ENCODE measurements around the gene RTF1. TPM values are rescaled to one million over a fixed set of nuclear protein-coding genes. Genes with fewer than 3 reads are reported as not detected.

RTF1 gene
- polyA plus RNA-seq, 1 of the 3 experiments (the other 2 are of a cell fraction): 27.8 TPM

GRCh38 chr15:41482110-41482877 is 65.4 kb downstream of the RTF1 start (continued):
- TF ChIP-seq TEAD4 (IDR thresholded peaks at IDR 0.05; ENCODE audit: borderline replicate concordance, insufficient read depth): no peak
- TF ChIP-seq FOXM1 (IDR thresholded peaks at IDR 0.05; ENCODE audit: low read depth): no peak
- TF ChIP-seq MEF2A (IDR thresholded peaks at IDR 0.05; ENCODE audit: borderline replicate concordance, low read depth): no peak
- TF ChIP-seq TCF12 (IDR thresholded peaks at IDR 0.05): no peak
- no peak for TF ChIP-seq RXRA (IDR thresholded peaks at IDR 0.05; ENCODE audit: borderline replicate concordance, low read depth)
- no peak for TF ChIP-seq NRF1 (IDR thresholded peaks at IDR 0.05; ENCODE audit: low read depth, low read length)
- TF ChIP-seq YY1 (IDR thresholded peaks at IDR 0.05; ENCODE audit: low read depth): no peak

GRCh38 chr15:41483115-41483514 is 66.2 kb downstream of the RTF1 start:
- CTCF ChIA-PET: interaction anchor here (0.9 to 5.2 kb wide), 3 partner anchors 17 to 24 kb away, joined by 3 to 30 read pairs (median 7); no protein-coding TSS in a partner anchor
- H3K27ac ChIP-seq (ENCODE audit: low read depth in 2 of 2, low read length in 1 of 2): no peak overlapping the region
- H3F3A ChIP-seq (replicated peaks; ENCODE audit: insufficient read depth): no peaks in the 10 kb centered on the region
- POLR2A ChIA-PET: no interaction called here
- H3K4me1 ChIP-seq (ENCODE audit: control insufficient read depth in 1 of 2, insufficient read depth in 2 of 2, low read depth in 1 of 2, low read length in 1 of 2): no peaks in the 10 kb centered on the region
- no peak overlapping the region for H3K4me2 ChIP-seq
- DNase-seq: no peak
- peaks cover 27 to 42% of the 10 kb centered on the region in 2 experiments for H3K36me3 ChIP-seq (replicated peaks in 1 of 2; ENCODE audit: control insufficient read depth in 1 of 2, insufficient read depth in 2 of 2, low read length in 1 of 2)
- H3K9ac ChIP-seq: no peak overlapping the region
- H3K9me2 ChIP-seq: no peaks in the 10 kb centered on the region
- no peaks in the 10 kb centered on the region for H4K20me1 ChIP-seq (ENCODE audit: insufficient read depth)
- no peak overlapping the region for H3K4me3 ChIP-seq (ENCODE audit: low read depth in 2 of 2, low read length in 1 of 2)
- no peak for TF ChIP-seq FOXJ3 (CRISPR knock-in tag; IDR thresholded peaks at IDR 0.05)
- no peak for TF ChIP-seq RCOR1 (IDR thresholded peaks at IDR 0.05; ENCODE audit: low read length)
- no peak for TF ChIP-seq YY1 (IDR thresholded peaks at IDR 0.05; ENCODE audit: low read depth)
- TF ChIP-seq RXRA (IDR thresholded peaks at IDR 0.05; ENCODE audit: borderline replicate concordance, low read depth): no peak
- TF ChIP-seq RAD21 (IDR thresholded peaks at IDR 0.05; ENCODE audit: low read length): no peak
- TF ChIP-seq ELF1 (IDR thresholded peaks at IDR 0.05): no peak
- no peak for TF ChIP-seq CHD2 (IDR thresholded peaks at IDR 0.05; ENCODE audit: low read length, partially characterized antibody)
- no peak for TF ChIP-seq GATA2 (CRISPR knock-in tag; IDR thresholded peaks at IDR 0.05)
- no peak for TF ChIP-seq CTCF (IDR thresholded peaks at IDR 0.05)
- no peak for TF ChIP-seq ZBTB33 (IDR thresholded peaks at IDR 0.05; ENCODE audit: borderline replicate concordance, low read depth)
- no peak for TF ChIP-seq MEF2A (IDR thresholded peaks at IDR 0.05; ENCODE audit: borderline replicate concordance, low read depth)
- no peak for TF ChIP-seq NFIC (IDR thresholded peaks at IDR 0.05; ENCODE audit: borderline replicate concordance)
- TF ChIP-seq USF1 (IDR thresholded peaks at IDR 0.05; ENCODE audit: borderline replicate concordance, low read depth): no peak
- no peak for TF ChIP-seq TAF1 (IDR thresholded peaks at IDR 0.05; ENCODE audit: borderline replicate concordance, low read depth, low read length)
- TF ChIP-seq RFX5 (IDR thresholded peaks at IDR 0.05; ENCODE audit: low read length): no peak
- no peak for TF ChIP-seq JUND (IDR thresholded peaks at IDR 0.05)
- no peak for TF ChIP-seq GABPA (IDR thresholded peaks at IDR 0.05; ENCODE audit: low read depth)
- H2AFZ ChIP-seq (ENCODE audit: low read depth): no peak overlapping the region
- H3K79me2 ChIP-seq (ENCODE audit: insufficient read depth): no peaks in the 10 kb centered on the region
- H3K9me3 ChIP-seq: no peaks in the 10 kb centered on the region
- H3K27me3 ChIP-seq (ENCODE audit: insufficient read depth): no peaks in the 10 kb centered on the region
